ENCODE measurements around the gene IGSF3.
"Not testable (repeated sequence)": the region's sequence is repeated elsewhere in the genome, so short reads cannot be mapped to it uniquely, and the experiment has no call there.

Gene IGSF3

DNA sequence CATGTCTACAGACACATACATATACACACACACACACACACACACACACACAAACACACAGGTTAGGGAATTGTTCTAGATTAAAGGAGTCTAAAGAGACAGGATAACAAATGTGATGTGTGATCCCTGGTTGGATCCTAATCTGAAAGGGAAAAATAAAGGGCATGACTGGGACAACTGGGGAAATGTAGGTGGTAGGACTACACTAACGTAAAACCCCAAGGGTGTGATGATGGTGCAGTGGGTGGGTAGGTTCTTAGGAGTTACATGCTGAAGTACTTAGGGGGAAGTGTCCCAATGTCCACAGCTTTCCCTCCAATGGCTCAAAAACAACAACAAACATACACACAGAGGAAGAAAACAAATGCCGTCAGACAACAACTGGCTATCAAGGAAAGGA lies 68.2 kb downstream of the IGSF3 start:
- not testable (repeated sequence) for DNase-seq (ENCODE audit: low read depth, low spot score)

GRCh38 chr1:116598420-116599036 lies 69.0 kb downstream of the IGSF3 start:
- DNase-seq (ENCODE audit: low read depth, low spot score): not testable (repeated sequence)

- DNase-seq (ENCODE audit: low read depth, low spot score): not testable (repeated sequence)
These were observed 70.1 kb downstream of the IGSF3 start for GRCh38 chr1:116597388-116597787.

DNA sequence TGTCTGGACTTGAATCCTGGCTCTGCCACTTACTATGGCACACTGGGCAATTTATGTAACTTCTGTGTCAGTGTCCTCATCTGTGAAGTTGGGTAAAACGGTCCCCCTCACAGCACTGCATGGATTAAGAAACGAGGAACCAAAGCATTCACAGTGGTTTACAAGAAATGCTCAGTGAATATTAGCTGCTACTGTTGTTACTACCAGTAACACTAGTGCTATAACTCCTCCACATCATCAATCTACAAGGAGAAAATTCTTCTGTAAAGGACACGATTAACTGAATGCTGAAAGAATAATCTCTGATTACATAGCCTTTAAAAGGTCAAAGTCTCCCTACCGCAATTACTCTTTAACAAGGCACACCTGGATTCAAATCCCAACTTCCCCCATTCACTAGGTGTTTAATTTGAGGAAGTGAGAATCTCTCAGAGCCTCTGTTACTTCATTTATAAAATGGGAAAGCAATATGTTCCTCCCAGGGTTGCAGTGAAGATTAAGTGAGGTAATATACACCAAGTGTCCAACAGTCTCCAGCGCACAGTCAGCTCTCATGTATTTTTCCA lies 70.7 kb downstream of the IGSF3 start:
- DNase-seq (ENCODE audit: low read depth, low spot score): not testable (repeated sequence)

GRCh38 chr1:116595946-116596741 lies 71.4 kb downstream of the IGSF3 start:
- not testable (repeated sequence) for DNase-seq (ENCODE audit: low read depth, low spot score)

DNA sequence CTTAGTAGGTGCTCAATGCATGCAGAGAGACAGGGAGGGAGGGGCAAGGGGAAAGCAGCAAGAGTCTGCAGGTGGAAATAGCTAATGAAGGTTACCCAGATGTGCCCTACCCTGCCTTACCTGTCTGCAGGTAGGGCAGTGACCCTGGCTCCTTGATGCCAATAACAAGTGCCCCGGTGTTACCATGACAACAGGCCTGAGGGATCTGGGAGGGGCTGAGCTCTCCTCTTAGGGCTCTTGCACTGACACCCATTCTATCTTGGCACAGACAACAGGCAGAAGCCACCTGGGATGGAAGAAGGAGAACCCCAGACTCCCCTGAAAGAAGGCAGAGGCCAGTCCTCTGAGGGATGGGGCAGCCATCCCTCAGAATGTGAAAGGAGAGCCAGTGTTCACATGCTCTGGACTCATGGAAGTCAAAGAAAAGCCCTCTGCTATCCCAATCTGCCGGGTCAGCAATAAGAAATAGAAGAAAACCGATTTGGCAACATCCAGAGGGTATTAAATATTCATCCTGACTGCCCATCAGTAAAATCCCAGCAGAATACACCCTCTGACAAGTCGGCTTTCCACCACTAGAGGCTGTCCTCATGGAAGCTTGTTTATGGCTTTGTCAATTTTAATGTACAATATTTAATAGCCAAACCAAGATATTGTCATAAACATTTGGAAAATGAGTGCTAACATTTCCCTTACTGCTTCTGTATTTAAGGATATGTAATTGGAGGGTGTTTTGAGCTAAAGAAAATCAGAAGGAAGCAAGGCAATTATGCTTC lies 72.3 kb downstream of the IGSF3 start:
- not testable (repeated sequence) for DNase-seq (ENCODE audit: low read depth, low spot score)

DNA sequence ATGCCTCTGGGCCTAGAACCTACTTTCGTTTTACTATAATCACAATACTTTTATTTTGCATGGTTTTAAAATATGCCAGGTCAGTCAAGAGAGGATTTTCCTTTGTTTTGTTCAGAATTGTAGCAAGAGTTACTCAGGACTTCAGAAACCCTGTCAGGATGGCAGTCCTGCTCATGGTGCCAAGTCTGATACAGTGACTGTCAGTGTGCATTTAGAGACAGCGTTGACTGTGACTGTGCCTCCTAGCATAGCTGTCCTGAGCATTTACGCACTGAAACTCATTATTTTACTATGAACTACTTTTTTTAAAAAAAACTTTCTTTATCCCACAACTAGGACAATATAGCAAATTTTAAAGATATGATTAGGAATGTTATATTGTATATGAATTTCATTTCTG lies 73.6 kb downstream of the IGSF3 start:
- not testable (repeated sequence) for DNase-seq (ENCODE audit: low read depth, low spot score)

DNA sequence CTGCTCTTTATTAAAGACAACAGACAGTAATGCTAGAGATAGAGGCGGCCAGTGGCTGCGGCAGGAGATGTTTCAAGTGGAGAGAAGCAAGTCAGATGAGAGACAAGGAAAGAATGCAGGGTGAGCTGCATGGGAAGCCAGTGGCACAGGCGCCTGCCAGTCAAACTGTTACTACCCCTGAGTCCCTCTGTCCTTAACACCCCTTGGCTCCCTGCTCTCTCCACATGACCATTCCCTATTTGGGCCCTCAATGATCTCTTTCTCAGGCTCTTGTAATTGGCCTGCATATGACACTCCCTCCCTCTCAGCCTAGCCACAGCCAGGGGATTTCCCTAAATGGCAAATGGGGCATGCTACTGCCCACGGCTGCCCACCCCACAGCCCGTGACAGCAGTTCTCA lies 74.1 kb downstream of the IGSF3 start:
- not testable (repeated sequence) for DNase-seq (ENCODE audit: low read depth, low spot score)

- not testable (repeated sequence) for DNase-seq (ENCODE audit: low read depth, low spot score)
These were observed 75.5 kb downstream of the IGSF3 start for GRCh38 chr1:116591951-116592605.

DNA sequence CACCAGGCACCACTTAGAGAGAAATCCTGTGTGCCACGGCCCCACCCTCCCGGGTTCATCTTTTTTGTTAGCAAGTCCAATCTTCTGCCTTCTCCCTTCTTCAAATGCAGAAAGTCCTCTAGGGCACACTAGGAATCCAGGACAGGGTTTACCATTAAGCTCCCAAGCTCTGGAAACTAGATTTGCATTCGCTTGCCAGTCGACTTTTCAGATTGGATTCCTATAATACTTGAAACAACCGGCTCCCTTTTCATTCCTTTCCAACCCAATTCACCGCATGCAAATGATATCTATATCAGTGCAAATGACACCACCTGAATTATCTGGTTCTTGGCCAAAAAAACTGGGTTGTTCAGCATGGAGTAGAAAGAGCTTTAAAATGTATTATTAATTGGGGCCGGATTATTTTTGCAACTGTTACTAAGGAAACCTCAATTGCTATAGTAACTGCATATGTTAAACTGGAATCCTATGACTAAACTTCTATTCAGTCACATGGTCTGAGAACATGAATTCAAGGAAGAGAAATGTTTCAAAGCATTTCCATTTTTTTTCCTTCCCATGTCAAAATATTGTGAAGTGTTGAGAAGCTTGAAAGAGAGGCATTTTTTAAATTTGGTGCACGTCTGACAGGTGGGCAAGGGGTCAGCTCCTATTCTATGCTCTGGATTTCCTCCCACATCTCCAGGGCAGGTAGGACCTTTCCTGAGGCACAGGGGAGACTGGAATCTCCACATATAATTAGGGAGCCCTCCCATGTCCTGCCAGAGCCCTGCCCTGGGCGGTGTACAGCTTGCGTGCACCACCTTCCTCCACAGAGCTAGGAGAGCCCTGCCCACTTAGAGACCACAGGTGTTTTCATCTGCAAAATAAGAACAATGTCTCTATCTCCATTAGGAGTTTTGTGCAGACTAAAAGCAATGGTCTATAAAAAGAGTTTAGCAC lies 76.3 kb downstream of the IGSF3 start:
- DNase-seq (ENCODE audit: low read depth, low spot score): not testable (repeated sequence)

DNA sequence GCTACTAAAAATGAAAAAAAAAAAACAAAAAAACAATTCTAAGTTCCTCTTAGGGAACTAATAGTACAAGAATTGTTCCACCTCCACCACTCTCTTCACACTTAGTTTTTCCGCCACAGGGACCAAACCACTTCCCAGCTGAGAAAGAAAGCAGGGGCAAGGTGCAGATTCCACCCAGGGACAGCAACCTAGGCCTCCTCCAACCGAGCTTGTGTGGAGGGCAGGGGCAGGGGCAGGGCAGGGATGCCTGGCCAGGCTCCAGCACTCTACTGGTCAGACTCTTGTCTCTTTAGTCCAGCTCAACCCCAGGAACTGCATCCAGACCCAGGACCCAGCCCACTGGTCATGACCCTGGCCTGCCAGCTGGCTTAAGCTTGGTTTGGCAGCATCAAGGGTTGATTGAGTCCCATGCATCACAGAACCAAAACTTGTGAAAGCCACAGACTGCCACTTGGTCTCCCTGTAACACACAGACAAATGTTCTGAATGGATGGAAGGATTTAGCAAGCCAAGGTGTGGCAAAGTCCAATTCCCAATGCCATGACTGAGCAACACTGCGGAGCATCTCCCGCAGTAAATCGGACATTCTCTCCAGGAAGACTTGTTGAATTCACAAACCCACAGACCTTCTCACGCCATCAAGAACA lies 77.1 kb downstream of the IGSF3 start:
- not testable (repeated sequence) for DNase-seq (ENCODE audit: low read depth, low spot score)

DNA sequence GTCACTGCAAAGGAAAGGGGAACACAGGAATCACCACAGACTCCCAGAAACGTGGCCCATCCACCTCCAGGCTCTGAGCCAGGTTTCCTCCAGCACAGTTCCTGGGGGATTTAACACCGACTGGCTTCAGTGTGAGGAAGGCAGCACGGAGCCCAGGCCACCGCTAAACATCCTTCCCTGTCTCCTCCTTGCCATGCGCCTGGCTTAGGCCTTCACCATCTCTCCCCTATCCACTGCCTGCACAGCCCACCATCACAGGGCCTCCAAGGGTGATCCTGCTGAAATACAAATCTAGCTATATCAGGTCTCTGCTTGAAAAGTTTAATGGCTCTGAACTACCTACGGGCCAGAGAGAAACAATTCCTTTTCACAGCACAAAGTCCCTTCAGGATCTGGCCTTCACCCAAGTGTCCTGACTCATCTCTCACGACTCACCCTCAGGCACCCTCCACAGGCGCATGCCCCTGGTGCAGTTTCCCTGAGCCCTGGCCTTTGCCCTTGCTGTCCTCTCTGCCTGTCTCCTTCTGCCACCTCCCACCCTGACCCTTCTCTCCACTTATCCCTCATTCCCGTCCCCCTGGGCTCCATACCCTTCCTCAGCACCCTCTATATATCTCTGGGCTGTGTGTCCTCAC lies 78.3 kb downstream of the IGSF3 start:
- not testable (repeated sequence) for DNase-seq (ENCODE audit: low read depth, low spot score)

GRCh38 chr1:116587501-116588227 lies 79.9 kb downstream of the IGSF3 start:
- DNase-seq (ENCODE audit: low read depth, low spot score): no peak

DNA sequence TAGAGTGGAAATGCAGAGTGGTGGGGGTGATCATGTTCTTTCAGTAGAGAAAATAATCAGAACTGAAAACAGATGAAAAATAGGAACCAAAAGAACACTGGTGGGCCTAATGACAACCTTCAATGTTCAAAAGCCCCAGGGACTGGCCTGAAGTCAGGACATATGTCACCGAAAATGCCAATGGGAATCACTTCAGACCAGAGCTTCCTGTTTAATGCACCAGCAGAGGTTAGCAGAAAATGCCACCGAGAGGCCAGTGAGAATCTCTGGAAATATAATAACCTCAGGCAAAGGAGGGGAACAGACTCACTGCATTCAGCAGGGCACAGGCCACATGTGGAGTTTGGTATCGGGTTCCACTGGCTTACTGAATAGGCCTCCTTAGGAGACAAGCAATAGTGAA lies 80.8 kb downstream of the IGSF3 start:
- peak; percentile 60 for DNase-seq (ENCODE audit: low read depth, low spot score)

- DNase-seq (ENCODE audit: low read depth, low spot score): no peak
These were observed 81.6 kb downstream of the IGSF3 start for GRCh38 chr1:116585886-116586285.

- no peak for DNase-seq (ENCODE audit: low read depth, low spot score)
These were observed 86.1 kb downstream of the IGSF3 start for GRCh38 chr1:116581323-116581885.

- no peak for DNase-seq (ENCODE audit: low read depth, low spot score)
These were observed 86.8 kb downstream of the IGSF3 start for GRCh38 chr1:116580446-116581322.
